Kasumi-1 (cell line): Measurements from ENCODE around the gene SIL1.
"Not testable (repeated sequence)": the region's sequence is repeated elsewhere in the genome, so short reads cannot be mapped to it uniquely, and the experiment has no call there.

Experiments
- DNase-seq, 2 experiments: peaks; one replicate each; lab custom pipeline; 2025; lab: John Stamatoyannopoulos, UW

SIL1 gene

DNA sequence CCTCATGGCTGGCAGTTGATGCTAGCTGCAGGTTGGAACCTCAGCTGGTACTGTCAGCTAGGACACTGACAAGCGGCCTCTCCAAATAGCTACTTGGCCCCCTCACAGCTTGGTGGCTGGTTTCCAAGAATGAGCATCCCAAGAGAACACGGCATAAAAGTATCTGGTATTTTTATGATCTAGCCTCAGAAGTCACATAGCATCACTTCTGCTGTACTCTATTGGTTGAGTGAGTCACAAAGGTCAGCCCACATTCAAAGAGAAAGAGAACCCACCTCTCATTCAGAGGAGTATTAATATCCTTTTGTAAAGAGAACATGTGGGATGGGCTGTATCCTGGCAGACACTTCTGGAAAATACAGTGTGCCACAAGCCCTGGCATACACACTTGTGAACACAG is 6.0 kb upstream of the SIL1 start:
- DNase-seq = no peak

DNA sequence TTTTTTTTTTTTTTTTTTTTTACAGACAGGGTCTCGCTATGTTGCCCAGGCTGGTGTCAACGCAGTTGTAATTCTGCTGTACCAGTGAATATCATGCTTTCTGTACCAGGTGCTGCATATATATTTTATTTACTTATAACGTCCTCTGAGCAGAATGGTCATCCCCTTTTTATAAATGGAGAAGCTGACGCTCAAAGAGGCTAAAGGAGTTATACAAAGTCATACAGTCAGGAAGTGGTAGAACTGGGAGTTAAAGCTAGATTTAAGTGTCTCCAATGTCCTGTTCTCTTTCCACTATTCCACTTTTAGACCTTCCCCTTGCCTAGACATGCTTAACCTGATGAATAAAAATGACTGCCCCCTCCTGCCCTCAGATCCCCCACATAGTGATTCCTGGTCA is 1.2 kb upstream of the SIL1 start:
- peak; percentile 18 to 19 for DNase-seq

DNA sequence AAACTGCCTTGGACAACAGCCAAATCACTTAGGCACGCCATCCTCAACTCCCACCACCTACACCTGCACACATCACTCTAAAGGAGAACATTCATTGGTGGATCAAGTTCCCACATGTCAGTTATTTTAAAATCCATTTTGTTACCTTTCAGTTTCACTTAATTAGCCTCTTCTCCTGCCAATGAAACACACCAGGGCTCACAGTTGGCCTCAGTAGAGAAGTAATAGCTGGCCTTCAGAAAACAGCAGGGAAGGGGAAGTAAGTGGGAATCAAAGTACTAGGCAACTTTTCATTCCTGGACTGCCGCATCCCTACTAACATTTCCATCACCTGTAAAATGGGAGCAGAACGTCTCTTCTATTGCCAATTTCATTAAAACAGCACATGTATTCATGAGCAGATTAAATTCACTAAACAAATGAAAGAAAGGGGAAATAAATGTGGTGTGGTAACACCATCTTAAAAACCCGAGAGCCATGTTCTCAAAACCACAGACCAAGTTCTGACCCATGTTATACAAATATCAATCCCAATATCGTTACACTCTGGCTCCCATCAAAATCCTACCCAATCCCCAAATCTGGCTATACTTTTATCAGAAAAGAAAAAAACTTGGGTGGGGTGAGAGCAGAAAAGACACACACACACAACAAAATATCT is 1.7 kb downstream of the SIL1 start:
- DNase-seq = peak in 1 of 2 experiments; percentile 24

DNA sequence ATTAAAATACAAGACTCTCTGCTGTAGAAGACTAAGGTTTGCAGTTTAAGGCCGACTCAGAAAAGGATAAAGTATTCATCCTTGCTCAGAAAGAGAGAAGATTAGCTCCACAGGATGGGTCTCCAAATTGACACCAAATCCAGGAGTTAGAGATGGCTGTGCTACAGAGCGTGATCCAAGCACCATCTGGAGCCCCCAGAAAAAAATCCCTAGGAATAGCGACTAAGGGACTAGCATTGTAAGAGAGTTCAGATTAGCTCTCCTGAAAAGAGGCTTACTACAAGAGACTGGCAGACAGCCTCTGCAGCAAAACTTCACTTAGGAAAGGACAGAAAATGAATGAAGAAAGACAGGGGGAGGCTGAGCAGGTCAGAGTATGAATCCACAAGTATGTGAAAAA is 3.7 kb downstream of the SIL1 start:
- no peak for DNase-seq

DNA sequence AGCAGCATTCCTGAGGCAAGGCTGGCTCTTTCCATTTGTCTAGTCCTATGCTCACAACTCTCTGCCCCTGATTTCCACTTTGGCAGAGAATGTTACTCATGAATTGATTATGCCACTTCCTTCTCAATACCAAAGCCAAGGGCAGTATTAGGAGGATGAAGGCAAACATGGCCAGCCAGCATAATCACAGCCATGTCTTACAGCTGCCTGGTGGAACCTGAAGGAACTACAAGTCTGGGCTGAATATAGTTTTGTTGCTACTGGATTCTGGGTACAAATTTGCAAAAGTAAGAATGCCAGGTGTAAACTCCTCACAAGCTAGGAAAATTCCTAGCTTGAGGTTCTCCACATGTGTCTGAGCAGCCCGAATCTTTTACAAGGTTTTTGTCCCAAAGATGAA is 4.2 kb downstream of the SIL1 start:
- DNase-seq = peak; percentile 19 to 50

DNA sequence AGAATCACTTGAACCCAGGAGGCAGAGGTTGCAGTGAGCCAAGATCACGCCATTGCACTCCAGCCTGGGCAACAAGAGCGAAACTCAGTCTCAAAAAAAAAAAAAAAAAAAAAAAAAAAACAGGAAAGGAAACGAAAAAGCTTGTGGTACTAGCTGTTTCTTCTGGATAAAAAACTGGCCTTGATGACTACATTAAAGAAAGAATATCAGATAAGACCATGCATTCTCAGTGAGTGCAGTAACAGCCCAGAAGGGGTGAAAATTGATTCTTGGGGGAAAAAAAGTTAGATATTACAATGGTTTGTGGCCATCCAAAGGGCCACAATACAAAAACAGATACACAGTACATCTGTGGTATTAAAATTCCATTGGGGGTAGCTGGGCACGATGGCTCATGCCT is 5.3 kb downstream of the SIL1 start:
- not testable (repeated sequence) for DNase-seq

DNA sequence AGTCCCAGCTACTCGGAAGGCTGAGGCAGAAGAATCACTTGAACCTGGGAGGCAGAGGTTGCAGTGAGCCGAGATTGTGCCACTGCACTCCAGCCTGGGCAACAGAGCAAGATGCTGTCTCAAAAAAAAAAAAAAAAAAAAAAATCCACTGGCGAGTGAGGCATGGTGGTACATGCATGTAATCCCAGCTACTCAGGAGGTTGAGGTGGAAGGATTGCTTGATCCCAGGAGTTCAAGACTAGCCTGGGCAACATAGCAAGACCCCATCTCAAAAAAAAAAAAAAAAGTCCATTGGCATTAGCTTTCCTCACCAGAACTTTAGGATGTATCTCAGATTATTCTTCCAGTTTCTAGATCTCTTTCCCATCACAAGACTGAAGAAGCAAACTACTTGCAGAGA is 6.2 kb downstream of the SIL1 start:
- DNase-seq = not testable (repeated sequence)

DNA sequence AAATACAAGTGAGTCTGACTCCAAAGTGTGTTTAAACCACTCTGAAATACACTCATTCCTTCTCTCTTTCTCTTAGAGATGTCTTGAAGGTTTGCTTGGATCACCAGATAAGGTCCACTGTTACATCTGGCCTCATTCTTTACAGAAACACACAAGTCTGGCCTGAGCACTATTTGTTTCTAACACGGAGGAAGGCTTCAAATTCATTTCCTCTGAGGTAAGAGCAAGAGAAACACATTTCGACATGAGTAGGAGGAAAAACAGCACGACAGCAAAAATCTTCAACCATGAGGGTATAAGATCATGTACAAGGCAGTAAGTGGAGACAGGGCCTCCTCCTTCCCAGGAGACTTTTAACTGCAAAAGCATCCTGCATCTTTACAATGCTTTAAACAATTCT is 8.0 kb downstream of the SIL1 start:
- no peak for DNase-seq

DNA sequence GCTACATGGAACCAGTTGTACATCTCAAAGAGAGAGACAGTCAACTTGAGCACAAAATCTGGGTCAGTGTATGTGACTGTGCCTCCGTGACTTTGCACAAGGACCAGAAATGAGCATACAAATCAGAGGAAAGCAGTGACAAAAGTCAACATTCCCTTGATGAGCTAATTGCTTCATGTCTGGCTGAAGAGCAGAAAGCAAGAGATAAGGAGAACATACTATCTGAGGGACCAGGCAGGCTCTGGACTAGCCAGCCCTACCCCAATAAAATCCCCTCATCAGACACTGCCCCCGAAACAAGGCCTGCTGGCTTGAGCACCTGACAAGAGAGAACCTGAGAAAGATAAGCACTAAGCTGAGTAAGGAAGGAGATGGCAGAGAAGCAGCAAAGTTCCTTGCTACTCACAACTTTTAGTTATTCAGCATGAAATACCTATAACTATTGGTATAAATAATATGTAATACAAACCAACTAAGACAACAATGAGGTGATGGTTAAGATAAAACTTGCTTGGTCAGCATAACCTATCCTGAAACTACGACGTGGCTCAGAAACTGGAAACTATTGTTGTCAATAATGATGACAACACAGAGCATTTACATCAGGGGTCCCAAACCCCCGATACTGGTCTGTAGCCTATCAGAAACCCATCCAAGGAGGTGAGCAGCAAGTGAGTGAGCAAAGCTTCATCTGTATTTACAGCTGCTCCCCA is 9.5 kb downstream of the SIL1 start:
- DNase-seq = no peak

DNA sequence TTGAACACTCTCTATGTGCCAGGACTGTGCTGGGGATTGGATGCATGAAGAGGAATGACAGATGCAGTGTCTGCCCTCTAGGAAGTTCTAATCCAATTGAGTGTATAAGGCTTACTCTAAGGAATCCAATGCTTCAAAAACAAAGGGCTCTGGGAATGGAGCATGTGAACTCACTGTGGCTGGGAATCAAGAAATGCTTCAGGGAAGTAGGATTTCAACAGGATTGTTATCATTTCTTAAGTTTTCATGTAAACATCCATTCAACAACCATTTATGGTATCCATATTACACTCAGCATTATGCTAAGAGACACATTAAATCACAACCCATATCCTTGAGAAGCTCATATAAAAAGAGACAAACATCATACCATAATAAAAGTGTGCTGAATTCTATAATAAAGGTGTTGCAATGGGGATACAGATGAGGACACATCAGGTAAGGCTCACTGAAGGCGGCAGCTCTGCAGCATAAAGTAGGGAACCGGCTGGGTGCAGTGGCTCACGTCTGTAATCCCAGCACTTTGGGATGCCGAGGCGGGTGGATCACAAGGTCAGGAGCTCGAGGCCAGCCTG is 11.3 kb downstream of the SIL1 start:
- no peak for DNase-seq

DNA sequence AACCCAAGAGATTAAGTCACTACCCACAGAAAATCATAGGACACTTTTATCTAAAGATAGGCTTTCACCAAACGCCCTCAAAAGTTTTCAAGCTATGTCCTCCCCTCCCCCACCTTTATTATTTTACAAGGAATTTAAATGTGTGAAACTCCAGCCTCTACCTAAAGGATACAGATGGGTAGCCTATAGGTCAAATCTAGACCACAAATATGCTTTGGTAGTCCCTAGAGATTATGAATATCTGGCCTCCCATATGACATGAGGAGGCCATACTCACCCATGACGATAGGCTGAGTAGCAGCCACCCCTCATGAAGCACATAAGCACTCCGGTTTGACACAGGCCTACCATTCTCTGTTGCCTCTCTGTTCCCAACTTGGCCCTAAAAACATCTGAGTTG is 11.9 kb downstream of the SIL1 start:
- no peak for DNase-seq

DNA sequence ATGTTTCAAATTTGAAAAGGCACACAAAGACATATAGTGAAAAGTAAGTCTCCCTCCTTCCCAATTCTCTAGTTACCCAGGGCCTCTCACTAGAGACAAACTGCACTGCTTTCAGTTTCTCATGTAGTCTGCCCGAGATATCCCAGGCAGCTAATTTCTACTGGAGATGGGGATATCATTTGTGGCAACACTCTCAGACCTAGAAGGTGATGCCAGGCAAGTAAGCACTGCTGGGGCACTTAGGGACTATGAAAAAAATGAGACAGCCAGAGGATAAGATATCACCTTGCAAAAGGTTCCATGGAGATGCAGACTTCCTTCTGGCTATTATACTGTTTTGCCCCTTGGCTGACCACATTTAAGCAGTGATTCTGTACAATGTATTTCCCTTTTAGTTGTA is 12.6 kb downstream of the SIL1 start:
- no peak for DNase-seq

DNA sequence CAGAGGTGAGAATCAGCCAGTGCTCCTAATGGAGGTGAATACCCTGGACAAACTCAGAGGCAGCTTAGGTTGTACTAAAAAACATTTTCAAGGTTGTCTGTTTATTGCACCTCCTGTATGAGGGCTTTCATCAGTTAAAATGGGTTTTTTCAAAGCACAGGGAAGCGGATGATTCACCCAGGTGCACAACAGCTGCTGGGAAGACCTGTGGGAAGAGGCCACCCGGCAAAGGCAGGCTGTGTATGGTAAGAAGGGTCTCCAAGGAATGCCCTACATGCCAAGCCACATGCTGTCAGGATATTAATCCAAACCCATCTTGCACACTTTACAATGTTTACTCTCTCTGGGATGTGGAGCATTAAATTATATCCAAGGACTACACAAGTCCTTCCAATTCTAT is 14.7 kb downstream of the SIL1 start:
- no peak for DNase-seq

DNA sequence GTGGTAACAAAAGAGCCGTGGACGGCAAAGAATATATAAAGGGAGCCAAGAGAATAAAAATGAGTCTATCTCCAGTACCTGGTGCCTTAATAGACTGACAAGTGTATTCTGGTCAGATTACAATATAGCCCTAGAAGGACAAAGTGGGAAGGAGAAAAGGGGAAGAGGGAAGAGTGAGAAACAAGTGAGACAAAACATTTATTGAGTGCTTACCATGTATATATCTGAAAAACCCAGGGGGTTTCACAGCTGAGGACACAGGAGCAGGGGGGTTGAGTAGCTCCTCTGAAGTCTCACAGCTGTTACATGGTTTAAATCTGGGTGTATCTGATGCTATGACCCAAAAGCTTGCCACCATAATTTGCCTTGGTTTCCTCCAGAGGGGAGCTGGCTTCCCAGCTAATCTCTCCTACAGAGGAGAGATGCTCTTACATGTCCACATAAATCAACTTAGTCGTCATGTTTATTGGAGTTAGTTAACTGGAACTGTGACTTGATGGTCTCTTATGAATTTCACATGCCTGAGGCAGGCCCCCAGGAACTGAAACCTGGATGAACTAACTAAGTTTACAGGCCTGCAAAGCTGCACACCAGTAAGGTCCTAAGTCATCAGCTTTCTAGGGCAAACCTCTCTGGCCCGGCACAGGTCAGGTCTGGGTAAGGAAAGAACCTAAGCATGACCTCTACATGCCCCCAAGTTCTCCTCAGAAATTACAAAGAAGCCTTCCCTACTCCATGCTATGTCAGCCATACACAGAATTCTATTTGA is 15.5 kb downstream of the SIL1 start:
- no peak for DNase-seq

DNA sequence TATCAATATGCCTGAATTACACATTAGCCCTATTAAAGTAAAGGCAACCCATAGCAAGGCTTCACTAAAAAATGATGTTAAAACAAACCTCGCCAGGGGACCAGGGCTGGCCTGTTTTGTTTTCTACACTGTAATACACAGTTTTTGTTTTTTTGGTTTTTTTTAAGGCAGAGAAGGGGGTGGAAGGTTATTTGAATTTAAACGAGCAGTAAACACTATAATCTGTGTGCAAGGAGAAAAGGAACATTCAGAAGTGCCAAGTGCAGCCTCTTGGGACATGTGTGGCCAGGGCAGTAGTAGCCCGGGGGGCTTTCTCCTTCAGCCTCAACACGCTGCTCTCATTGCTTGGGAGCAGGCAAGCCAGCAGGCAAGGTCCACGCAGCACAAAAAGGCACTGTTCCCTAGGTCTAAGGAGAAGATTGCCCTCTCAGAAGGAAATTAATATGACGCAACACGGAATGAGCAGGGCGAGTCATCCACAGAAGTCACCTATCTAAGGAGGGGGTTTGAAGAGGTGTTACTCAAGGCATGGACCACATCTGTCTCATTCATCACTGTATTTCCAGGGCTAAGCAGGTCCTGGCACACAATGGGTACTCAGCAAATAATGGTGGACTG is 16.2 kb downstream of the SIL1 start:
- no peak for DNase-seq

DNA sequence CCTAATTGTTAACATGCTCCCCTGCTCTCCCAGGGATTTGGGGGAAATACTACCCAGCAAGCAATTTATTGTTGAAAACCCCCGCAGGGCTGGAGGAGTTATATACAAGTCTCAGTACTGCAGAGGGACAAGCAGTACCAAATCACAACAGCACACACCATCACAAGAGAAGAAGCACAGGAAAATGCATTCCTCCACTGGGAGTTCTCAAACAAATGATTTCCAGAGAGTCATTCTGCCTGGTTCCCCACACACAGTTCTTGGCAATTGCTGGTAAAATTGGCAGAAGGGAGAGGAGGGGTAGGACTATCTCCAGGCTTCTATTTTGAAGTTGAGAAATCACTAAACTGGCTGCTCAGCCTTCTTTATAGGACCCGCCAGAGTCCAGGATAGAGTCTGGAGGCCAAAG is 16.8 kb downstream of the SIL1 start:
- no peak for DNase-seq

DNA sequence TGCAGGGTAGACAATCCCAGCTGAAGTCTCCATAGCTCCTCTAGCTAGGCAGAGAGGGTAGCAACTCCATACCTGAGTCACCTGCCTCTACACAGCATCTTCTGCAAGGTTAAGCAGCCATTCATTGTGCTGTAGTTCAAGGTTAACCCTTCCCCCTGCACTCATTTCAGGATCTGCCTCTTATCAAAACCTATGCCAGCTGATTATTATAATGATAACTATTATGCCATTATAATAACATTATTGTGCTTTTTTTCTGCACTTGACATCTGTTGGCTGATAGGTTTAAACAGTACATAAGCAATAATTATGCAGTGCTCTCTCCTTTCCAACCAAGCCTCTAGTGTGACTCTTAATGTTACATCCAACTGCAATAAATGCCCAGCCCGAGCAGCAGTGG is 17.3 kb downstream of the SIL1 start:
- DNase-seq = no peak

DNA sequence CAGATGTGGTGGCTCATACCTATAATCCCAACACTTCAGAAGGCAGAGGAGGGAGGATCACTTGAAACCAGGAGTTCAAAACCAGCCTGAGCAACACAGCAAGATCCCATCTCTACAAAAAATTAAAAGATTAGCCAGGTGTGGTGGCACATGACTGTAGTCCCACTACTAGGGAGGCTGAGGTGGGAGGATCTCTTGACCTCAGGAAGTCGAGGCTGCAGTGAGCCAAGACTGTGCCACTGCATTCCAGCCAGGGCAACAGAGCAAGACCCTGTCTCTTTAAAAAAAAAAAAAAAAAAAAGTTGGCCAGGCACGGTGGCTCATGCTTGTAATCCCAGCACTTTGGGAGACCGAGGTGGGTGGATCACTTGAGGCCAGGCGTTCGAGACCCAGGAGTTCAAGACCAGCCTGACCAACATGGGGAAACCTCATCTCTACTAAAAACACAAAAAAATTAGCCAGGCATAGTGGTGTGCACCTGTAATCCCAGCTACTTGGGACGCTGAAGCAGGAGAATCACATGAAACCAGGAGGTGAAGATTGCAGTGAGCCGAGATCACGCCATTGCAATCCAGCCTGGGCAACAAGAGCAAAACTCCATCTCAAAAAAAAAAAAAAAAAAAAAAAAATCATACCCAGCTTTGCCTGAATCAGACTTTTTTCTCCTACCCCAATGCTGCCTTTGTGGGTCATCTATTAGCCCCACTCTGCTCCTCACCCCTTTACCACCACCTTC is 18.2 kb downstream of the SIL1 start:
- DNase-seq = not testable (repeated sequence)

DNA sequence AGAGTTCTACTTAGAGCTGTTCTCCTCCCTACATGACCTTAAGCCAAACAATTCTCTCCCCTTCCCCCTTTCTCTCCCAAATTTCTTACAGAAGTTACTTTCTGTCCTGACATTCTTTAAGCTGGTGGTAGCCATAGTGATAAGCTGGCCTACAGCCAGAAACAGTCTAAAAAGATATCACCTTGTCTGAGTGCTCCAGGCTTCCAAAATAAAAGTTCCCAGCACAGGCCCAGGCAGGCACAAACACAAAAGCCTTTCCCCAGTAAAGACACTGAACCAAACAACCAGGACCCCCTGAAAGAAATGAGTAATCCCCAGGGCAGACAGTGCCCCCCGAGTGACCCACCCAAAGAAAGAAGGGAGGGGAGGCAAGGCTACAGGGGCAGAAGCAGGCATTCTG is 19.2 kb downstream of the SIL1 start:
- no peak for DNase-seq

DNA sequence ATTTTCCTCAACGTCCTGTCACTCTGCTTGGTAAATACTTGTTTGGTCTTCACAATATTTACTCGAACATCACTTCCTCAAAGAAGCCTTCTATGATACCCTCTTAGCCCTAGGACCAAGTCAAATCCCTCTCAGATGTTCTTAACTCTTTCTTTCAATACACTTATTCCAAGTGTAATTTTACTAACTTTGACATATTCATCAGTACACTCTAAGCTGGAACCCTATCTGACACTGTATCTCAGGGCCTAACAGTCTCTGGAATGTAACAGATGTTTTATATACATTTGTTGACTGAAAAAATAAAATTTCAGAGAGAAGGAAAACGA is 19.6 kb downstream of the SIL1 start:
- peak in 1 of 2 experiments; percentile 18 for DNase-seq

DNA sequence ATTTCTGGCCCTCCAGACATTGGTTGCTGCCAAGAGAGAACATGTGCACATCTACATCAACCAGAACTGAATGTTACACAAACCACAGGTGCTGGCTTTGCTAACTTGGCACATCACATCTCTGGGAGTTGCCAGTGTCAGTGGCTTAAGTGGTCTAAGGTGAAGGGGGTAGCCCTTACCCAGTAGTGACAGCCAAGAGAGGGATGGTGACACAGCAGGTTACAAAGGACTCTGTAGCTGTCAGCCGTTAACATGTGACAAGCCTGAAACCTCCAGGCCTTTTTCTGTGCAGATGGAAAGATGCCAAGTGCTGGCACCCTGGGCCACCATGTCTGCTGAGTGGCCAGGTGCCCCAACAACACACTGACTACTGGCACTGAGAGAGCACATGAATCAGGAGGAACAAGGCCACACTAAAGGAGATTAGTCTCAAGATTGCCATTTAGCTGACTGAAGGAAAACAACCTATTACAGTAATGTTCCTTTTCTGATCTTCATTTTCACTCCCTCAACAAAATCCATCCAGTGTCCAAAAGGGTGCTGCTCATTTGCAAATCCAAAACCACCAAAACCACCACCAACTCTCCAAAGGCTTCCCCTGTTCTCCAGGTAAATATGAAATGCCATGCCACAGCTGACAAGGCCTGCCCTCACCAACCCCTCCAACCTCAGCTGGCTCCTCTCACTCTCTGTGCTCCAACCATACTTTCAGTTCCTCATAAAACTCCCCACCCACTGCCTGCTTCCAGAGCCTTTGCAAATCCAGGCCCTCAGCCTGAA is 20.2 kb downstream of the SIL1 start:
- no peak for DNase-seq
